ENCODE data around the gene SH2D3A. TPM values are rescaled to one million over a fixed set of nuclear protein-coding genes. Genes with fewer than 3 reads are reported as not detected.
"Not testable (repeated sequence)": the region's sequence is repeated elsewhere in the genome, so short reads cannot be mapped to it uniquely, and the experiment has no call there.

Gene SH2D3A
- total RNA-seq, 2 experiments from 2014 or later = 39.2 to 41.3 TPM

- POLR2A ChIA-PET = interaction anchor here (1.9 kb wide), 1 partner anchor 13 kb away, joined by 4 read pairs; the partner anchor contains the start of gene GPR108
- H3K36me3 Mint-ChIP-seq (ENCODE audit: low read depth) = peaks cover 85% of the 10 kb centered on the region
Measured at GRCh38 chr19:6750062-6750461, 17.2 kb downstream of the SH2D3A start.

GRCh38 chr19:6748543-6748942, 18.7 kb downstream of the SH2D3A start:
- intact Hi-C loops (cut with DNase I, micrococcal nuclease); CTCF ChIA-PET; H3K9me3 ChIP-seq (ENCODE audit: control insufficient read depth in 1 of 2, insufficient read depth in 1 of 2, low read length in 2 of 2); H3K4me1 Mint-ChIP-seq (ENCODE audit: low read depth); ATAC-seq (ENCODE audit: poor library complexity); H3K9me3 Mint-ChIP-seq; DNase-seq; H3K27ac ChIP-seq (ENCODE audit: low read depth in 1 of 2, low read length in 2 of 2); H3K4me3 Mint-ChIP-seq; H3K4me3 ChIP-seq (ENCODE audit: low read length); H3K27me3 Mint-ChIP-seq; H3K27ac Mint-ChIP-seq; H3K27me3 ChIP-seq (ENCODE audit: control insufficient read depth in 1 of 2, insufficient read depth in 2 of 2, low read length in 2 of 2); H3K4me1 ChIP-seq (ENCODE audit: insufficient read depth, low read length): not testable (repeated sequence)
- H3K36me3 Mint-ChIP-seq (ENCODE audit: low read depth) = peaks cover 82% of the 10 kb centered on the region
- H3K36me3 ChIP-seq (ENCODE audit: insufficient read depth, low read length) = peaks cover 68% of the 10 kb centered on the region
- POLR2A ChIA-PET = interaction anchor here (1.9 kb wide), 1 partner anchor 11 kb away, joined by 4 read pairs; the partner anchor contains the start of gene GPR108

More at GRCh38 chr19:6750062-6750461, 17.2 kb downstream of the SH2D3A start:
- no peaks in the 10 kb centered on the region for H3K27me3 ChIP-seq (ENCODE audit: control insufficient read depth in 1 of 2, insufficient read depth in 2 of 2, low read length in 2 of 2)
- Mint-ChIP-seq H3K27me3 (no peaks in the 10 kb centered on the region), H3K4me3 (no peak overlapping the region), H3K27ac (no peak overlapping the region), H3K4me1 (ENCODE audit: low read depth) (peaks cover 11% of the 10 kb centered on the region), H3K9me3 (no peaks in the 10 kb centered on the region)
- CTCF ChIA-PET = interaction anchor here (0.6 kb wide), 1 partner anchor 113 kb away, joined by 3 read pairs; no protein-coding TSS in a partner anchor
- no peaks in the 10 kb centered on the region for H3K9me3 ChIP-seq (ENCODE audit: control insufficient read depth in 1 of 2, insufficient read depth in 1 of 2, low read length in 2 of 2)
- no peak overlapping the region for H3K27ac ChIP-seq (ENCODE audit: low read depth in 1 of 2, low read length in 2 of 2)
- peaks cover 14% of the 10 kb centered on the region for H3K4me1 ChIP-seq (ENCODE audit: insufficient read depth, low read length)
- no peak for DNase-seq
- no peak for ATAC-seq (ENCODE audit: poor library complexity)
- no peak for TF ChIP-seq CTCF (IDR thresholded peaks at IDR 0.05)
- H3K36me3 ChIP-seq (ENCODE audit: insufficient read depth, low read length) = peaks cover 83% of the 10 kb centered on the region
- H3K4me3 ChIP-seq (ENCODE audit: low read length) = no peak overlapping the region
- intact Hi-C loops (cut with DNase I, micrococcal nuclease) = loop anchor here in 1 of 2 experiments (5.0 kb wide), 1 partner anchor 233 kb away; no protein-coding TSS in a partner anchor

GRCh38 chr19:6745965-6746364, 21.3 kb downstream of the SH2D3A start:
- ATAC-seq (ENCODE audit: poor library complexity) = no peak
- H3K4me1 Mint-ChIP-seq (ENCODE audit: low read depth) = peaks cover 5% of the 10 kb centered on the region
- Histone ChIP-seq H3K9me3 (ENCODE audit: control insufficient read depth in 1 of 2, insufficient read depth in 1 of 2, low read length in 2 of 2) (no peaks in the 10 kb centered on the region), H3K4me1 (ENCODE audit: insufficient read depth, low read length) (peaks cover 4% of the 10 kb centered on the region), H3K36me3 (ENCODE audit: insufficient read depth, low read length) (peaks cover 44% of the 10 kb centered on the region), H3K4me3 (ENCODE audit: low read length) (no peak overlapping the region), H3K27me3 (ENCODE audit: control insufficient read depth in 1 of 2, insufficient read depth in 2 of 2, low read length in 2 of 2) (no peaks in the 10 kb centered on the region), H3K27ac (ENCODE audit: low read depth in 1 of 2, low read length in 2 of 2) (no peak overlapping the region)
- no peak for DNase-seq
- no peak for TF ChIP-seq CTCF (IDR thresholded peaks at IDR 0.05)
- POLR2A ChIA-PET = no interaction called here
- CTCF ChIA-PET = no interaction called here
- peaks cover 68% of the 10 kb centered on the region for H3K36me3 Mint-ChIP-seq (ENCODE audit: low read depth)
- H3K9me3 Mint-ChIP-seq = no peaks in the 10 kb centered on the region
- H3K27ac Mint-ChIP-seq = no peak overlapping the region
- no peak overlapping the region for H3K4me3 Mint-ChIP-seq
- intact Hi-C loops (cut with DNase I, micrococcal nuclease) = no loop called here
- H3K27me3 Mint-ChIP-seq = no peaks in the 10 kb centered on the region
